SW480 (cell line): Measurements from ENCODE around the gene CIITA.
"Not testable (repeated sequence)": the region's sequence is repeated elsewhere in the genome, so short reads cannot be mapped to it uniquely, and the experiment has no call there.

Experiments used
- DNase-seq: peaks from one replicate; pipeline ENCODE4 v3.0.0-alpha.2; 2016; ENCODE audit warnings: low spot score

CIITA gene

GRCh38 chr16:10934325-10935107 lies 57.5 kb downstream of the CIITA start:
- DNase-seq: no peak

GRCh38 chr16:10935226-10935915 lies 58.4 kb downstream of the CIITA start:
- DNase-seq: no peak

- DNase-seq: no peak
Measured at GRCh38 chr16:10936272-10936984, 59.4 kb downstream of the CIITA start.

GRCh38 chr16:10937068-10937859 lies 60.3 kb downstream of the CIITA start:
- DNase-seq: no peak

GRCh38 chr16:10938321-10938720 lies 61.3 kb downstream of the CIITA start:
- no peak for DNase-seq

GRCh38 chr16:10938796-10939648 lies 62.0 kb downstream of the CIITA start:
- DNase-seq: no peak

- DNase-seq: no peak
Measured at GRCh38 chr16:10939649-10940234, 62.7 kb downstream of the CIITA start.

- DNase-seq: no peak
Measured at GRCh38 chr16:10940501-10941079, 63.6 kb downstream of the CIITA start.

- no peak for DNase-seq
Measured at GRCh38 chr16:10941127-10941933, 64.3 kb downstream of the CIITA start.

GRCh38 chr16:10941935-10942351 lies 64.9 kb downstream of the CIITA start:
- not testable (repeated sequence) for DNase-seq

- DNase-seq: peak; percentile 85
Measured at GRCh38 chr16:10942352-10943063, 65.5 kb downstream of the CIITA start, which contains the start of gene DEXI. TSS of gene DEXI (minus strand) at chr16:10942468. CDS start at chr16:10942005, 463 bp downstream.

- DNase-seq: no peak
Measured at GRCh38 chr16:10943064-10943353, 66.0 kb downstream of the CIITA start.

- peak; percentile 90 for DNase-seq
Measured at GRCh38 chr16:10944249-10945064, 67.5 kb downstream of the CIITA start, which contains the start of gene CLEC16A. TSS of gene CLEC16A (plus strand) at chr16:10944564. CDS start at chr16:10944718, 154 bp downstream.

GRCh38 chr16:10945065-10945787 lies 68.2 kb downstream of the CIITA start:
- DNase-seq: no peak

- peak; percentile 66 for DNase-seq
Measured at GRCh38 chr16:10946308-10946707, 69.3 kb downstream of the CIITA start.

GRCh38 chr16:10947211-10947787 lies 70.3 kb downstream of the CIITA start:
- DNase-seq: no peak
